Measurements from ENCODE around the gene HCK.

HCK gene

GRCh38 chr20:32063695-32064094, 11.7 kb downstream of the HCK start:
- no peak for DNase-seq

GRCh38 chr20:32064667-32065066, 12.6 kb downstream of the HCK start:
- DNase-seq, result no peak

DNA sequence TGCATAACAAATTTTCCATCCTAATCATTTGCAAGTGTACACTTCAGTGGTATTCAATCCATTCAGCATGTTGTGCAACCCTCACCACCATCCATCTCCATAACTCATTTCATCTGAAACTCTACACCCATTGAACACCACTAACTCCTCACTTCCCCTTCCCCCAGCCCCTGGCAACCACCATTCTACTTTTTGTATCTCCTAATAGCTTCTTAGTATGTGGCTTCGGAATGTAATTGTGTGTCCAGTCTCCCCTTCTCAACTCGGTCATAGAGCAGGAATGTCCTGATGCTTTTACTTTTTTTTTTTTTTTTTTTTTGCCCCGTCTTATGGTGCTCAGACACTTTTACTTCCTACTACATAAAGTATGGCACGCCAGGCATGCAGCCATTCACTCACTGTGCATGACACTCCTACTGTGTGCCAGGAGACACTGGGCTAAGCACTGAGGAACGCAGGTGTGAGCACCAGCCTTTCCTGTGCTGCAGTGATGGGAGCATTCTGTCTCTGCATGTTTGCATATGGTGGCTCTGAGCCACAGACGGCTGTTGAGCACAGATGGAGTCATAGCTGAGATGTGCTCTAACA, 15.3 kb downstream of the HCK start:
- DNase-seq, result no peak

GRCh38 chr20:32068174-32068573, 16.1 kb downstream of the HCK start:
- no peak for DNase-seq

GRCh38 chr20:32069711-32070110, 17.7 kb downstream of the HCK start:
- DNase-seq, result no peak

GRCh38 chr20:32070282-32070681, 18.2 kb downstream of the HCK start:
- no peak for DNase-seq

DNA sequence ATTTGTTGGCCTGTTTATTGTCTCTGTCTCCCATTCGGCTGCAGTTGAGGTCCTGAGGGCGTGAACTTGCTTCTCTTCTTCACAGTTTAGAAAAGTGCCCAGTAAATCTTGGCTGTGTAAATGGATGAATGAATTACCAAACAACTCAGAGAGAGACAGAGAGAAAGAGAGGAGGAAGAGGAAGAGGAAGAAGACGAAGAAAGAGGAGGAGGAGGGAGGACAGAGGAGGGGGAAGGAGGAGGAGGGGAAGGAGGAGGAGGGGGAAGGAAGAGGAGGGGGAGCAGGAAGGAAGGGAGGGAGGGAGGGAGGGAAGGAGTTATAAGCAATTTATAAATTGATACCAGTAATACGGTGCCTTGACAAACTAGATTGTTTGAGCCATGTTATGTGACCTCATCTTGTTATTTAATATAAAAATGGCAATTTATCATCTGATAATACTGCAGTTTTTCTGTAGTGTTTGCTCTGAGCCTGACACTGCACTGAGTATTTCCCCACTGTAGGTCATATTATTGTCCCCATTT, 18.7 kb downstream of the HCK start:
- no peak for DNase-seq

DNA sequence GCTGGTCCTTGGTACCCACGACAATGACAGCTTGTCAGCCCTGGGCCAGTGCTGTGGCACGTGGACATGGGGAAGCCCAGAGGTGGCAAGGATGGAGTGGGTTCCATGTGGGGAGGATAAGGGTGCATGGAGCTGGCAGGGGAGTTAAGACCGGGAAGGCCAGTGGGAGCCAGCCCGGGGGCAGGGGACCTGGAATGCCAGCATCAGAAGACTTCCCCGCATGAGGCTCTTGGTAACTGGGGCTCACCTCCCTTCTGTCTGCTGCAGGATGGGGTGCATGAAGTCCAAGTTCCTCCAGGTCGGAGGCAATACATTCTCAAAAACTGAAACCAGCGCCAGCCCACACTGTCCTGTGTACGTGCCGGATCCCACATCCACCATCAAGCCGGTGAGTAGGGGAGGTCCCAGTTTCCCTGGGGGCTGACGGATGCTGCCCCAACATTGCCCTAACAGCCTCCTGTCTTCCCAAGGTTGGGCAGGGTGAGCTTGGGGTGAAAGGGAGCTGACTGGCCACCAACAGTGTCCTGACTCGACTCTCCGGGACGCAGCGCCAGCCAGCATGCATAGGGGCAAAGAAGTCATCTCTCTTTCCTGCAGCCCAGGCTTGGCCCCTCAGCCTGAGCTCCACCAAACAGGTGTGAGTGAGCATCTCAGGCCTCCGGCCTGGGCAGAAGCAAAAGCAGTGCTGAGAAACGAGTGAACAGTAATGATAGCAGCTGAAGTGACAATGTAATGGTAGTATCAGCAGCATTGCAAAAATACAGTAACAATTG, 19.5 kb downstream of the HCK start:
- DNase-seq, result no peak

GRCh38 chr20:32072168-32072750, 20.2 kb downstream of the HCK start:
- DNase-seq, result peak; percentile 43

GRCh38 chr20:32075534-32075933, 23.5 kb downstream of the HCK start:
- DNase-seq, result no peak

DNA sequence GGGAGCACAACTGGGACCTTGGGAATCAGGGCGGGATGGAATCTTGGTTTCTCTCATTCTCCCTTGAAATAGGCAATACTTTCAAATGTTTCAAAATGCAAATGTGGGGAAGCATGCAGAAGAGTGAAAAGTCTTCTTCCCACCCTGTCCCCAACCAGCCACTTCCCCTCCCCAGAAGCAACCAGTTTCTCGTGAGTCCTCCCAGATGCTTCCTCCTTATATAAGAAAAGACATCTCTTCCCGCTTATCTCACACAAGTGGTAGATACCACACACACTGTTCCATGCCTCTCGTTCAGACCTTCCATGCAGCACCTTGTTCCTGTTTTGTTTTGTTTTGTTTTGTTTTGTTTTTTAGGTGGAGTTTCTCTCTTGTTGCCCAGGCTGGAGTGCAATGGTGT, 25.1 kb downstream of the HCK start:
- no peak for DNase-seq

DNA sequence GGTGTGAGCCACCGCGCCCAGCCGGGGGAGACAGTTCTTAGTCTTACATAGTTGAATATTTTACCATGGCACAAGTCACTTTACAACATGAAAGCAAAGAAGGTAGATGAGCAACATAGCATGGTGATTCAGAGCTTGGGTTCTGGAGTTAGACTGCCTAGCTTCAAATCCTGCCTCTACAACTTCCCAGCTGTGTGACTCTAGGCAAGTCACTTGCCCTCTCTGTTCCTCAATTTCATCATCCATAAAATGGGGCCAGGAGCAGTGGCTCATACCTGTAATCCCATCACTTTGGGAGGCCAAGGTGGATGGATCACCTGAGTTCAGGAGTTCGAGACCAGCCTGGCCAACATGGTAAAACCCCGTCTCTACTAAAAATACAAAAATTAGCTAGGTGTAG, 26.3 kb downstream of the HCK start:
- DNase-seq, result no peak

DNA sequence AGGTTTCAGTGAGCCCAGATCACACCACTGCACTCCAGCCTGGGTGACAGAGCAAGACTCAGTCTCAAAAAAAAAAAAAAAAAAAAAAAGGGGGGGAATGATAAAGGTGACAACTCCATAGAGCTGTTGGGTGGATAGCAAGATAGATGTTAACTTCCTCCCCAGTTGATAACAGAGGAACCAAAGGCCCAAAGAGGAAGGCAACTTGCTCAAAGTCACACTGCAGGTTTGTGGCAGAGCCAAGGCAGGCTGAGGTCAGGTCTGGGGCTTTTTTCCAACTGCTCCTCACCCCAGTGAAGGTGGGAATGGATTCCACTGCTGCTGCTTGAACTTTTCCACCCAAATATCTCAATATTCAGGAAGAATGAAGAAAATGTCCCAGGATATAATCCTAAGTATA, 26.7 kb downstream of the HCK start:
- no peak for DNase-seq

DNA sequence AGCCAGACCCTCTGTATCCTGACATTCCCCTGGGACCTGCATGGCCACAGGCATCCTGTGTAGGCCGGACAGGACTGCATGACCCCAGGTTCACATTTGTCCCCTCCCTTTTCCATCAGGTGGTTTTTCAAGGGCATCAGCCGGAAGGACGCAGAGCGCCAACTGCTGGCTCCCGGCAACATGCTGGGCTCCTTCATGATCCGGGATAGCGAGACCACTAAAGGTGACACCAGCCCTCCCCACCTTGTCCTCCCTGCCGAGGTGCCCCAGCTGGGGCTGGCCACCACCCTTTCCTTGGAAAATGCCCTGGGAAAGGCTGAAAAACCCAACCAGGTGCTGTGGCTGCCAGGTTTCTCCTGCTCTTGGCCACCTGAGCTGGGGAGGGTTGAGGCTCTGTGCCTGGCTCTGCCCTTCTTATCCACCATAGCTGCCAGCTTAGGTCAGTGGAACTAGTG, 27.6 kb downstream of the HCK start:
- DNase-seq, result no peak

DNA sequence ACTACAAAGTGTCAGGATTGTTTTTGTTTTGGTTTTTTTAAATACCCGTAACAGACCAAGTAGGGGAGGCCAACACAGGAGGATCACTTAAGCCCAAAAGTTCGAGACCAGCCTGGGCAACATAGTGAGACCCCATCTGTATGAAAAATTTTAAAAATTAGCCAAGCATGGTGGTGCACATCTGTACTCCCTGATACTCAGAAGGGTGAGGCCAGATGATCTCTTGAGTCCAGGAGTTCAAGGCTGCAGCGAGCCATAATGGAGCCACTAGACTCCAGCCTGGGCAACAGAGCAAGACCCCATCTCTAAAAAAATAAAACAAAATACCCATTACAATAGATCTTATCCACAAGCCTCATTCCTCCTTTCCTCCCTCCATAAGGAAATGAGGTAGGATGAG, 28.7 kb downstream of the HCK start:
- DNase-seq, result no peak

DNA sequence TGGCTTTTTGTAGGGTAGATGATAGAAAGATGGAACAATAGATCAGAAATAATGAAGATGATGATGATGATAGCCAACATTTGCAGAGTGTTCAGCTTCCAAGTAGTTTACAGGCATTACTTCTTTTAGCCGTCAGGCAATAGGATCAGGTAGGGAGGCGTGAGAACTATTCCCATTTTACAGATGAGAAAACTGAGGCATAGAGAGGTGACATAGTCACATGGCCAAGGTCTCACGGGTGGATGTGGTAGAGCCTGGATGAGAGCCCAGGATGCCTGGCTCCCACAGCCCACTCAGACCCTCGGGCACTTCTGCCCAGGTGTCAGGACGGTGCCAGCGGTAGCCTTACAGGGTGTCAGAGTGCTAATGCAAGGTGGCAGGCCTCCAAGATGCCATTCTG, 31.4 kb downstream of the HCK start:
- DNase-seq, result no peak

DNA sequence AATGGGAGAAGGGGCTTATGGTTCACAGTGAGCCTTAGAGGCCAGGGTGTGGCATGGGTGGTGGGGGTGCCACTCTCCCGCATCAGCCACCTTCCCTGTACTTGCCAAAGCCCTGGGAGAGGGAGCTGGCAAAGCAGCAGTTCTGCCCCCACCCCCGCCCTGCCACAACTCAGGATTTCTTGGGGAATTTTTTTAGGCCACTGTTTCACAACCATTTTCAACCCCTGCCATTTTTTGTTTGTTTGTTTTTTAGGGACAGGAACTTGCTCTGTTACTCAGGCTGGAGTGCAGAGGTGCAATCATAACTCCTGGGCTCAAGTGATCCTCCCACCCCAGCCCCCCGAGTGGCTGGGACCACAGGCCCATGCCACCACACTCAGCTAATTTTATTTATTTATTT, 35.0 kb downstream of the HCK start:
- DNase-seq, result no peak

- DNase-seq, result no peak
Observed at GRCh38 chr20:32088759-32089158, 36.7 kb downstream of the HCK start.

DNA sequence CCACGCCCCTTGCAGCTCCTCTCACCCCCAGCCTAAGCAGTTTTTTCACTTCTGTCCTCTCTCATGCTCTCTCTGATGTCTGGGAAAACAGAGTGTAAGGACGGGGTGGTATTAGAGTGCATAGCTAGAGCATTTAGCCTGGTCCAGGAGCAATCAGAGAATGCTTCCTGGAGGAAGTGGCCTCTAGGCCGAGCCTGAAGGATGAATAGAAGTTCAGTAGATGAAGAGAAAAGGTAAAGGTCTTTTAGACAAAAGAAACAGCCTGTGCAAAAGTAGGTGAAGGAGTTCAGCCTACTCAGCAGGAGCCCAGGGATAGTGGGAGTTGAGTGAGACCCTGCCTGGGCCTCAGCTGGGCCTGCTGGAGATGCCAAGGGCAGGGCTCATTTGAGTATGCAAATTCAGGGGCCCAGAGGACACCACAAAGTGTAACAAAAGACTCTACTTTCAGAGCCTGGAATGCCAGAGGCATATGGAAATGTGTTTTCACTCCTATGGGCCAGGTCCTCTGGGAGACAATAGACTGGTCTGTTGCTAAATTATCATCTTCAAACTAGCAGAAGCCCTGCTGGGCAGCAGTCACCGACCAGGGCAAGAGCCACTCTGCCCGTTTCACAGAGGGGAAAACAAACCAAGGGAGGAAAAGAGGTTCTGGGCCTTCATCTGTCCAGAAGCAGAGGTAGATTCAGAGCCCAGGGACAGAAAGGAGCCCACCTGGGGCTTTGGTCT, 37.8 kb downstream of the HCK start:
- DNase-seq, result no peak

DNA sequence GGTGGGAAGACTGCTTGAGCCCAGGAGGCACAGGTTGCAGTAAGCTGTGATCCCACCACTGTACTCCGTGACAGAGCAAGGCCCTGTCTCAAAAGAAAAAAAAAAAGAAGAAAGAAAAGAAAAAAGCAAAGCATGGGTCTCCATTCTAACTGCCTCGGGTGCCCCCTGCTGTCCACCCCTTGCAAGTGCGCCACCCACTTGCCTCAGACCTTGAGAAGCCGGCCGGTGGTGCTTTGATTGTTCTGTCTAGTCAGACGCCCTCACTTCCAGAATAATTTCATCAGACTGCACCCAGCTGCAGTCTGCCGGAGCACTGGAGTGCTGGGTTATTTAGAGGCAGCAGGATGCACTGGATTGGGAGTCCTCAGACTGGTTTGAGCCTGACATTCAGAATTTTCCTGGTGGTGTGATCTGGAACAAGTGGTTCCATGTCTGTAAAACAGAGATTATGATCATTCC, 39.9 kb downstream of the HCK start:
- DNase-seq, result peak; percentile 56

DNA sequence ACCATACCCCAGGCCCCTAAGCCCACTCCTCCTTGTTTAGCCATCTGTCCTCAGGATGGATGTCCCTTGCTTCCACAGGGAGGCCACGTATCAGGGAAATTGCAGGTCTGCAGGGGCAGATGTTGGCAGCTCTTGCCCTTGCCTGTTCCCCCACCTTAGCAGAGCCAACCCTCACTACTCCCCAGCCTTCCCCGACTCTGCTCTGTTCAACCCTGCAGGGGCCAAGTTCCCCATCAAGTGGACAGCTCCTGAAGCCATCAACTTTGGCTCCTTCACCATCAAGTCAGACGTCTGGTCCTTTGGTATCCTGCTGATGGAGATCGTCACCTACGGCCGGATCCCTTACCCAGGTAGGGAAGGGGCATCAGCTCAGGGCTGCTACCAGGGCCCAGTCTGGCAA, 46.7 kb downstream of the HCK start:
- DNase-seq, result no peak

GRCh38 chr20:32108814-32109391, 56.9 kb downstream of the HCK start:
- no peak for DNase-seq

Data from NCI-H774 (cell line).